ENCODE data around the gene AP1S2. TPM values are rescaled to one million over a fixed set of nuclear protein-coding genes. Genes with fewer than 3 reads are reported as not detected.

The AP1S2 gene
- total and polyA plus RNA-seq, 10 of the 15 experiments (the other 5 are each of a cell fraction or from before 2014, with no cell fraction given), result 25.6 to 105 (median 50.7) TPM

DNA sequence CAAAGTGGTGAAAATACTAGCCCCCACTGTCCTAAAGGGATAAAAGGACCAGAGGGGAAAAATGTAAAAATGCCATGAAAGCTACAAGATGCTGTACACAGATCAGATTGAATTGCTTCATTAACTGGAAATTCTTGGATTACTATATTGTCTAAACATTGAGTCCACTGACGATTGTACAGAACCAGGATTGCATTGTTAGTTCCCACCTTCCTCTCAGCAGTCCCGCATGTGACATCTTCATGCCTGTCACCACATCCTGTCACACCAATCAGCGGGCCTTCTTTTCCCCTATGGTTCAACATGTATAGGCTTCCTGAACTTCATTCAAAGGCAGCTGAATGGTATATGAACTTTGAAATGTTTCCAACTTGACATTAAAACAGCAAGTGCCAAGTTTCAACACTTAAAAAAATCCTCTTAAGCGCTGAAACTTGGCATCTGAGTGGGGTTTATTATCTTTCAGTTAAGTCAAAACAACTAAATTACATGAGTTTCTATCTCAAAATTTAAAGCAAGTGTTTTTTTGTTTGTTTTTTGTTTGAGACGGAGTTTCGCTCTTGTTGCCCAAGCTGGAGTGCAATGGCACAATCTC lies 39.7 kb downstream of the AP1S2 start:
- Histone ChIP-seq H3K9me3 (replicated peaks; ENCODE audit: control insufficient read depth, insufficient read depth, low read length) (no peaks in the 10 kb centered on the region), H3K27ac (ENCODE audit: control insufficient read depth, insufficient read depth) (no peak overlapping the region), H3K4me3 (no peak overlapping the region), H3K9ac (ENCODE audit: control insufficient read depth, insufficient read depth, low read length) (no peak overlapping the region), H2AFZ (ENCODE audit: control insufficient read depth, low read depth, low read length) (no peak overlapping the region), H3K4me1 (ENCODE audit: control insufficient read depth, insufficient read depth, low read length) (peaks cover 6% of the 10 kb centered on the region; the same call in 1 of the 2 replicates), H4K20me1 (ENCODE audit: control insufficient read depth, insufficient read depth) (no peaks in the 10 kb centered on the region), H3K36me3 (ENCODE audit: control insufficient read depth in 2 of 2, insufficient read depth in 2 of 2, low read length in 1 of 2) (peaks cover 10 to 38% of the 10 kb centered on the region in 2 experiments), H3K79me2 (ENCODE audit: control insufficient read depth, insufficient read depth, low read length) (no peaks in the 10 kb centered on the region), H3K27me3 (replicated peaks in 1 of 2; ENCODE audit: control insufficient read depth in 2 of 2, insufficient read depth in 2 of 2, low read length in 1 of 2) (no peaks in the 10 kb centered on the region), H3K4me2 (ENCODE audit: control insufficient read depth, insufficient read depth) (no peak overlapping the region)
- in situ Hi-C loops (cut with MboI) (no loop called here), intact Hi-C loops (cut with micrococcal nuclease; ENCODE audit: unreplicated experiment) (loop anchor here (5.0 kb wide), 1 partner anchor 397 kb away; no protein-coding TSS in a partner anchor)
- ChIA-PET POLR2A (no interaction called here), SMC1A (ENCODE audit: uncharacterized antibody, unreplicated experiment) (interaction anchor here (1.2 to 3.0 kb wide), 4 partner anchors 9 to 396 kb away, joined by 3 to 12 read pairs (median 4); no protein-coding TSS in a partner anchor), RAD21 (ENCODE audit: unreplicated experiment) (no interaction called here), CTCF (interaction anchor here (0.7 to 2.2 kb wide), 5 partner anchors 11 to 323 kb away, joined by 3 to 13 read pairs (median 5); no protein-coding TSS in a partner anchor)
- FAIRE-seq (no peak), DNase-seq (ENCODE audit: low read depth, low spot score) (no peak), ATAC-seq (no peak)
- WGBS (ENCODE audit: insufficient coverage, insufficient replicate concordance, low lambda C conversion rate, missing lambda C conversion rate), result 88% methylated on average over 6 of the region's 6 CpGs
- no TSS peak for BruUV-seq (replicated peaks)
- TF ChIP-seq MYC (IDR thresholded peaks at IDR 0.05; ENCODE audit: insufficient read depth, insufficient read length, insufficient replicate concordance, low read length, severe bottlenecking), result no peak
- no peak for TF ChIP-seq CUX1 (IDR thresholded peaks at IDR 0.05; ENCODE audit: insufficient replicate concordance, low read depth, low read length)
- no peak for TF ChIP-seq MTA3 (IDR thresholded peaks at IDR 0.05; ENCODE audit: borderline replicate concordance, low read length)
- no peak for TF ChIP-seq MEF2B (IDR thresholded peaks at IDR 0.05; ENCODE audit: partially characterized antibody, poor library complexity, severe bottlenecking)
- no peak for TF ChIP-seq IKZF2 (IDR thresholded peaks at IDR 0.05)
- no peak for TF ChIP-seq FOS (IDR thresholded peaks at IDR 0.05; ENCODE audit: borderline replicate concordance, extremely low read depth, insufficient read length)
- TF ChIP-seq HCFC1 (IDR thresholded peaks at IDR 0.05; ENCODE audit: low read length), result no peak
- no peak for TF ChIP-seq RBBP5 (conservative IDR thresholded peaks at IDR 0.05)
- no peak for TF ChIP-seq EED (IDR thresholded peaks at IDR 0.05; ENCODE audit: low read depth)
- TF ChIP-seq USF2 (IDR thresholded peaks at IDR 0.05; ENCODE audit: borderline replicate concordance, low read depth, low read length), result no peak
- no peak for TF ChIP-seq PAX5 (IDR thresholded peaks at IDR 0.05; ENCODE audit: borderline replicate concordance, low read depth, low read length)

All from GM12878 (cell line).